Measurements from ENCODE around the gene IFT81.
"Not testable (repeated sequence)": the region's sequence is repeated elsewhere in the genome, so short reads cannot be mapped to it uniquely, and the experiment has no call there.

IFT81 gene

DNA sequence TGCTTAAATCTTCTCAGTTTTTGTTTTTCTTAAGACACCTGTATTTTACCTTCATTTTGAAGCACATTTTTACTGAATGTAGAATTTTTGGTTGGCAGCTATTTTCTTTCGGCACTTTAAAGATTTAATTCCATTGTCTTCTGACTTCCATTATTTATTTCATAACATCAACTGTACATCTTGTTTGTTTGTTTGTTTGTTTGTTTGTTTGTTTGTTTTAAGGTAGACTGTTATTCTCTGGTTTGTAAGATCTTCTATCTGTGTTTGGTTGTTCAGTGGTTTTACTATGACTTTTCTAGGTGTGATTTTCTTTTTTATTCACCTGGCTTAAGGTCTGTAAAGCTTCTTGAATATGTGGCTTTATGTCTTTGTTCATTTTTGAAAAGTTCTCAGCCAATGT, 61.9 kb downstream of the IFT81 start:
- peaks cover 6 to 29% of the 10 kb centered on the region in 2 donors for H3K36me3 ChIP-seq (ENCODE audit: control insufficient read depth in 1 of 2, insufficient read depth in 2 of 2, low read length in 2 of 2)
- H3K27ac ChIP-seq (ENCODE audit: low read length), result no peak overlapping the region
- no peaks in the 10 kb centered on the region for H3K4me1 ChIP-seq (ENCODE audit: control insufficient read depth in 1 of 2, insufficient read depth in 2 of 2, low read length in 2 of 2)
- no peak overlapping the region for H3K4me3 ChIP-seq (ENCODE audit: low read depth in 1 of 2, low read length in 2 of 2)
- peaks cover 0 to 4% of the 10 kb centered on the region in 2 donors for H3K9me3 ChIP-seq (ENCODE audit: control insufficient read depth in 1 of 2, low read length in 2 of 2)
- no peaks in the 10 kb centered on the region for H3K27me3 ChIP-seq (ENCODE audit: low read depth, low read length)

DNA sequence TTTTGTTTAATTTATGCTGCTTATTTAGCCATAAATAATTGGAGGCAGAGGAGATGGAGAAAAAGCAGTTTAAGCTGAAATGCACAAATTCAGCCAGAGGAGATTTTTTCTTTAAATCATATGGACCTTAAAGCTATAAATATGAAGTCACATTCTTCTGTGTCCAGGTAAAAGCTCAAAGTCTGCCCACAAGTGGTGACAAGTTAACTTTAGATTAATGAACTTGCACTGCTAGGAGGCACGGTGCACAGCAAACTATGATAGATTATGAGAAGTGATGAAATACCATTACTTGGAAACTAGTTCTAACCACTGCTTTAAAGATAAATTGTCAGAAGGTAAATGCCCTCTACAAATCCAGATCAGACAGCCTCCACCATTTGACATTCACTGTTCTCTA, 69.0 kb downstream of the IFT81 start:
- Histone ChIP-seq H3K4me1 (ENCODE audit: control insufficient read depth in 1 of 2, insufficient read depth in 2 of 2, low read length in 2 of 2) (no peaks in the 10 kb centered on the region), H3K36me3 (ENCODE audit: control insufficient read depth in 1 of 2, insufficient read depth in 2 of 2, low read length in 2 of 2) (peaks cover 5 to 14% of the 10 kb centered on the region in 2 donors), H3K27me3 (ENCODE audit: low read depth, low read length) (no peaks in the 10 kb centered on the region), H3K27ac (ENCODE audit: low read length) (no peak overlapping the region), H3K4me3 (ENCODE audit: low read depth in 1 of 2, low read length in 2 of 2) (no peak overlapping the region), H3K9me3 (ENCODE audit: control insufficient read depth in 1 of 2, low read length in 2 of 2) (no peaks in the 10 kb centered on the region)

DNA sequence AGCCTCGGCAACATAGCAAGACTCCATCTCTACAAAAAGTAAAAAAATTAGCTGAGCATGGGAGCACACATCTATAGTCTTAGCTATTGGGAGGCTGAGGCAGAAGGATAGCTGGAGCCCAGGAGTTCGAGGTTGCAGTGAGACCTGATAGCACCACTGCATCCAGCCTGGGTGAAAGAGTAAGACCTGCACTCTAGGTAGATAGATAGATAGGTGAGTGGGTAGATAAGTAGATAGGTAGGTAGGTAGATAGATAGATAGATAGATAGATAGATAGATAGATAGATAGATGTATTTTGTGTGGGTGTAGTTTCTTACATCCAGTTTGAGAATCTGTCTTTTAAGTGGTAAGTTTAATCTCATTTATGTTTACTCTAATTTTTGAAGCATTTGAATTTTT, 72.8 kb downstream of the IFT81 start:
- Histone ChIP-seq H3K36me3 (ENCODE audit: control insufficient read depth in 1 of 2, insufficient read depth in 2 of 2, low read length in 2 of 2) (peaks cover 8% of the 10 kb centered on the region in 2 donors), H3K27ac (ENCODE audit: low read length) (no peak overlapping the region)

DNA sequence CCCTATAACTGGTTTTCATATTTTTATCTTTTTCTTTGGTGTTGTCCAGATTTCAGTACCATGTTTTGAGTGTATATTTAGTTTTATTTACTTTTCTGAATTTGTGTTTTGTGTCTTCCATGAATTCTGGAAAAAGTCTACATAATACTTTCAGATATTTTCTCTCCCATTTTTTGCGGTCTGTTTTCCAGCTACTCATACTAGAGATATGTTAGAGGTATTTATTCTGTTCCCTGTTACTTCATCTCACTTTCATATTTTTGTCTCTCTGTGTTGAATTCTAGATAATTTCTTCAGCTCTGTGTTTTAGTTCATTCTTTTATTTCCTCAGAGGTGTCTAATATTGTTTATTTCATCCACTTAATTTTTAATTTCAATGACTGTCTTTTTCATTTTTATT, 74.2 kb downstream of the IFT81 start:
- Histone ChIP-seq H3K27ac (ENCODE audit: low read length) (no peak overlapping the region), H3K4me3 (ENCODE audit: low read depth in 1 of 2, low read length in 2 of 2) (no peak overlapping the region), H3K4me1 (ENCODE audit: control insufficient read depth in 1 of 2, insufficient read depth in 2 of 2, low read length in 2 of 2) (no peaks in the 10 kb centered on the region), H3K9me3 (ENCODE audit: control insufficient read depth in 1 of 2, low read length in 2 of 2) (no peaks in the 10 kb centered on the region), H3K27me3 (ENCODE audit: low read depth, low read length) (no peaks in the 10 kb centered on the region), H3K36me3 (ENCODE audit: control insufficient read depth in 1 of 2, insufficient read depth in 2 of 2, low read length in 2 of 2) (peaks cover 5 to 10% of the 10 kb centered on the region in 2 donors)

More for the DNA sequence above, 72.8 kb downstream of the IFT81 start:
- no peak overlapping the region for H3K4me3 ChIP-seq (ENCODE audit: low read depth in 1 of 2, low read length in 2 of 2)
- no peaks in the 10 kb centered on the region for H3K4me1 ChIP-seq (ENCODE audit: control insufficient read depth in 1 of 2, insufficient read depth in 2 of 2, low read length in 2 of 2)
- no peaks in the 10 kb centered on the region for H3K9me3 ChIP-seq (ENCODE audit: control insufficient read depth in 1 of 2, low read length in 2 of 2)
- no peaks in the 10 kb centered on the region for H3K27me3 ChIP-seq (ENCODE audit: low read depth, low read length)

DNA sequence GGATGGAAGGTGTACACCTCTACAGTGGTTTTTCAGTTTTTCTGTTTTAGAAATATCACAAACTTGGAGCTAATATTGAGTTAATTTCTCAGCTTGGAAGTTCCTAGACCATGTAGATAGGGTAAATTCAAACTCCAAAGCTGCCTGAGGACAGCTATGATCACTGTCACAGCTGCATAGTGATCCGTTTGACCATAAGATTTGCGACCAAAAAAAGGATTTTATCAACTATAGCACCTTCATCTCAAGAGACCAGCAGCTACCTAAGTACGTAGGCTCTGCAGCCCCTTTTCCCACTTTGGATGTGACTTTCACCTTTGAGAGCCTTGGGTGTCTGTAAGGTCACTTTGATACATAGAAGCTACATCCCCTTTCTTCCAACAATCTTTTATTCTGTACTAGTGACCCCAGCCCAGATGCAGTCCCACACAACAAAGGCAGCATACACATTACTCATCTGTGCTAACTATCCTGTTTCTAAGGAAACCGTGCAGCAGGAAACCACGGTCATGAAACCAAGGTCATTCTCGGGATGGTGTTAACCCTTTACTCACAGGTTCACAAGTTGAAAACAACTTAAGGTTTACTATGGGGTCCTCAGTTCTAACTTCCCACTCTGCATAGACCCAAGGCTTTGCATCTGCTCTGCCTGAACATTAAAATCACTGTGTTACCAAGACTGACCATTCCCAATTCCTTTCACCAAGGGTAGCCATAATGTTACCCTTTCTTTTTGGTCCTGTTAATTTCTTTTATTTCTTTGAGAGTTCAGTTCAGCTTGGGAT, 75.4 kb downstream of the IFT81 start:
- no peak overlapping the region for H3K4me3 ChIP-seq (ENCODE audit: low read depth in 1 of 2, low read length in 2 of 2)
- H3K9me3 ChIP-seq (ENCODE audit: control insufficient read depth in 1 of 2, low read length in 2 of 2), result no peaks in the 10 kb centered on the region
- no peak overlapping the region for H3K27ac ChIP-seq (ENCODE audit: low read length)
- no peaks in the 10 kb centered on the region for H3K4me1 ChIP-seq (ENCODE audit: control insufficient read depth in 1 of 2, insufficient read depth in 2 of 2, low read length in 2 of 2)
- peaks cover 15 to 22% of the 10 kb centered on the region in 2 donors for H3K36me3 ChIP-seq (ENCODE audit: control insufficient read depth in 1 of 2, insufficient read depth in 2 of 2, low read length in 2 of 2)
- H3K27me3 ChIP-seq (ENCODE audit: low read depth, low read length), result no peaks in the 10 kb centered on the region

DNA sequence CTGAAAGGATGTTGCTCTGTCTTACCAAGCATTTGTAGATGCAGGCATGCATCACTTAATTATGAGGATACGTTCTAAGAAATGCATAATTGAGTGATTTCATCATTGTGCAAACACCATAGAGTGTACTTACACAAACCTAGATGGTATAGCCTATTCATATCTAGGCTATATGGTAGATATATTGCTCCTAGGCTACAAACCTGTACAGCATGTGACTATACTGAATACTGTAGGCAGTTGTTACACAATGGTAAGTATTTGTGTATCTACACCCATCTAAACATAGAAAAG, 75.9 kb downstream of the IFT81 start:
- H3K27me3 ChIP-seq (ENCODE audit: low read depth, low read length), result no peaks in the 10 kb centered on the region
- H3K9me3 ChIP-seq (ENCODE audit: control insufficient read depth in 1 of 2, low read length in 2 of 2), result no peaks in the 10 kb centered on the region
- H3K36me3 ChIP-seq (ENCODE audit: control insufficient read depth in 1 of 2, insufficient read depth in 2 of 2, low read length in 2 of 2), result peaks cover 18 to 27% of the 10 kb centered on the region in 2 donors
- no peak overlapping the region for H3K27ac ChIP-seq (ENCODE audit: low read length)
- H3K4me1 ChIP-seq (ENCODE audit: control insufficient read depth in 1 of 2, insufficient read depth in 2 of 2, low read length in 2 of 2), result no peaks in the 10 kb centered on the region
- H3K4me3 ChIP-seq (ENCODE audit: low read depth in 1 of 2, low read length in 2 of 2), result no peak overlapping the region

DNA sequence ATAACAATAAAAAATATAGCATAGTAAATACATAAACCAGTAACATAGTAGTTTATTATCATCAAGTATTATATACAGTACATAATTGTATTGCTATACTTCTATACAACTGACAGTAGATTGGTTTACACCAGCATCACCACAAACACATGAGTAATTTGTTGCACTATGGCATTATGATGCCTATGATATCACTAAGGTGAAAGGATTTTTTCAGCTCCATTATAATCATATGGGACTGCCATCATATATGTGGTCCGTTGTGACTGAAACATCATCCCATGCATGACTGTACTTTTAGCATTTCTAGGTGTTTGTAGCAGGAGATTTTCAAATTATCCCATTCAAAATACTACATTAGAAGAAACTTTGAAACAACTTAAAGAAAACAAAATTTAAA, 77.8 kb downstream of the IFT81 start:
- Histone ChIP-seq H3K4me3 (ENCODE audit: low read depth in 1 of 2, low read length in 2 of 2) (no peak overlapping the region), H3K27me3 (ENCODE audit: low read depth, low read length) (no peaks in the 10 kb centered on the region), H3K9me3 (ENCODE audit: control insufficient read depth in 1 of 2, low read length in 2 of 2) (no peaks in the 10 kb centered on the region), H3K4me1 (ENCODE audit: control insufficient read depth in 1 of 2, insufficient read depth in 2 of 2, low read length in 2 of 2) (no peaks in the 10 kb centered on the region), H3K27ac (ENCODE audit: low read length) (no peak overlapping the region), H3K36me3 (ENCODE audit: control insufficient read depth in 1 of 2, insufficient read depth in 2 of 2, low read length in 2 of 2) (peaks cover 18 to 27% of the 10 kb centered on the region in 2 donors)

DNA sequence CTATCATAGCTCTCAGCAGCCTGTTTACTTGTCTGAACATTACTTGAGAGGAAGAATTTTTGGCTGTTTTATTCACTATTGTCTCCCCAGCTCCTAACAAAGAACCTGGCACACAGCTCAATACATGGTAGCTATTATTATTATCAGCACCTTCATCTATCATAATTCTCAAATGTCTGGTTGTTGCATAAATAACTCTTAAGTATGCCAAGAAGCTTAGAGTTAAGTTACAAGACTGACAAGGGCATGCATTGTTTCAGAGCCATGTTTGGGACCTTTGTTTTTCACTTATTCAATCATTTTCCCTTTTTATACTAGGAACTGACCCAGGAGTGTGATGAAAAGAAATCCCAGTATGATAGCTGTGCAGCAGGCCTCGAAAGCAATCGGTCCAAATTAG, 79.4 kb downstream of the IFT81 start:
- peaks cover 18 to 27% of the 10 kb centered on the region in 2 donors for H3K36me3 ChIP-seq (ENCODE audit: control insufficient read depth in 1 of 2, insufficient read depth in 2 of 2, low read length in 2 of 2)
- no peaks in the 10 kb centered on the region for H3K27me3 ChIP-seq (ENCODE audit: low read depth, low read length)
- H3K9me3 ChIP-seq (ENCODE audit: control insufficient read depth in 1 of 2, low read length in 2 of 2), result no peaks in the 10 kb centered on the region
- no peak overlapping the region for H3K4me3 ChIP-seq (ENCODE audit: low read depth in 1 of 2, low read length in 2 of 2)
- H3K27ac ChIP-seq (ENCODE audit: low read length), result no peak overlapping the region
- no peaks in the 10 kb centered on the region for H3K4me1 ChIP-seq (ENCODE audit: control insufficient read depth in 1 of 2, insufficient read depth in 2 of 2, low read length in 2 of 2)

DNA sequence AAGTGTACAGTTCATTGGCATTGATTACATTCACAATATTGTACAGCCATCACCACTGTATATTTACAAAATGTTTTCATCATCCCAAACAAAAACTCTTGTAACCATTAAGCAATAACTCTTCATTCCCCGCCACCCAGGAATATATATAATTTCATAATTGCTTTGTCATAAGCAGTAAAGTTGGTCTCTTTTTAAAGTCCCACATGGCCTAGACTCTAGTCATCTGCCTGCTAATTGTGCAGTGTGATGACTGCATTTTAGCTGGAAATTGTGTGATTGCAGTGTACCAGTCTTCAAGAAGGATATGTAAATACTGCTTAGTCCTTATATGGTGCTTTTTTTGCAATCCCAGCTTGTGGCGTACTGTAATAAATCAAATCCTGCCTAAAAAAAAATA, 81.8 kb downstream of the IFT81 start:
- no peak overlapping the region for H3K27ac ChIP-seq (ENCODE audit: low read length)
- H3K27me3 ChIP-seq (ENCODE audit: low read depth, low read length), result no peaks in the 10 kb centered on the region
- no peak overlapping the region for H3K4me3 ChIP-seq (ENCODE audit: low read depth in 1 of 2, low read length in 2 of 2)
- no peaks in the 10 kb centered on the region for H3K4me1 ChIP-seq (ENCODE audit: control insufficient read depth in 1 of 2, insufficient read depth in 2 of 2, low read length in 2 of 2)
- peaks cover 14 to 33% of the 10 kb centered on the region in 2 donors for H3K36me3 ChIP-seq (ENCODE audit: control insufficient read depth in 1 of 2, insufficient read depth in 2 of 2, low read length in 2 of 2)
- no peaks in the 10 kb centered on the region for H3K9me3 ChIP-seq (ENCODE audit: control insufficient read depth in 1 of 2, low read length in 2 of 2)

DNA sequence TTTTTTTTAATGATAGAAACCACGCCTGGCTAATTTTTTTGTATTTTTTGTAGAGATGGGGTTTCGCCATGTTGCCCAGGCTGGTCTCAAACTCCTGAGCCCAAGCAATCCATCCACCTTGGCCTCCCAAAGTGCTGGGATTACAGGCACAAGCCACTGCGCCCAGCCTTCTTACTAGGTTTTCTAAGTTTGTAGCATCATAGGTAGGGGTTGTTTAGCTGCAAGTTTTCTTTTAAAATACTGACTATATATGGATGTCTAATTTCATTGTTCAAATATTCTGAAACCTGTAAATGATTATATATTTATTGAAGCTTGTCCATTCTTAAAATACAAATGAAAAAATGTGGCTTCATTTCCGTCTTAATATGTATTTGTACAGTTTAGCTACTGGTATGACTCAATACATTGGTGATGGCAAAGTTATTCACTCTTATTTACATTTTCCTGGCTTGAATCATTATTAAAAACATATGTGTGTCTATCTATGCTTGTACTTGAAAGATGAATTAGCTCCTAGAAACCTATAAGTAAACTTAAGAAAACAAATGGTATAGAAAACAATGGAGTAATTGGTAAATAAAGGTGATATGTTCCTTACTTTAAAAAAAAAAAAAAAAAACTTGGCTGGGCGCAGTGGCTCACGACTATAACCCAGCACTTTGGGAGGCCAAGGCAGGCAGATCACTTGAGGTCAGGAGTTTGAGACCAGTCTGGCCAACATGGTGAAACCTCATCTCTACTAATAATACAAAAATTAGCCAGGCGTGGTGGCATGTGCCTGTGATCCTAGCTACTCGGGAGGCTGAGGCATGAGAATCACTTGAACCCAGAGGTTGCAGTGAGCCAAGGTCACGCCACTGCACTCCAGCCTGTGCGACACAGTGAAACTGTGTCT, 87.7 kb downstream of the IFT81 start:
- H3K4me1 ChIP-seq (ENCODE audit: control insufficient read depth in 1 of 2, insufficient read depth in 2 of 2, low read length in 2 of 2); H3K9me3 ChIP-seq (ENCODE audit: control insufficient read depth in 1 of 2, low read length in 2 of 2); H3K27me3 ChIP-seq (ENCODE audit: low read depth, low read length); H3K27ac ChIP-seq (ENCODE audit: low read length); H3K4me3 ChIP-seq (ENCODE audit: low read depth in 1 of 2, low read length in 2 of 2): not testable (repeated sequence)
- H3K36me3 ChIP-seq (ENCODE audit: control insufficient read depth in 1 of 2, insufficient read depth in 2 of 2, low read length in 2 of 2), result peaks cover 0 to 15% of the 10 kb centered on the region in 2 donors

DNA sequence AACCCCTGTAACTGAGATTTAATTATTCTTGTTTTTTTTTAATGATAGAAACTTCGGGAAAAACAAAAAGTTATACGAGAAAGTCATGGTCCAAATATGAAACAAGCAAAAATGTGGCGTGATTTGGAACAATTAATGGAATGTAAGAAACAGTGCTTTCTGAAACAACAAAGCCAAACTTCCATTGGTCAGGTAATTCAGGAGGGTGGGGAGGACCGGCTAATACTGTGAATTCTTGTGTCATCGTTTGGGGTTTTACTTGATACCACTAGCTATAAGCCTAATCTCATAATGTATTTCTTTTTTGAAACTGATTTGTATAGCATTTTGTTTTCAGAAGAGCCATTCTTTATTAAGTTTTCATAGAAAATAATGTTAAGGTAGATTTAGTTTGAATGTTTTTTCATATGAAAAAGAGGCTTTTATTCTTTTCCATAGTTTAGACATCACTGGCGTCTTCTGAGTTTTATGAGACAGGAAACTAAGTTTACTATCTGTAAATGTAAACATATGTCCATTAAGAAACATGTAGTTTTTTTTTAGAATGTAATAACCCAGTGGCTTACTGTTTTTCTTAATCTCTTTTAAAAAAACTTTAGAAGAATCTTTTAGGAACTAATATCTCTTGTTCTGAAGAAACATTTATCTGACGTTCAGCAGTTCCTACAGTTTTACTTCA, 94.0 kb downstream of the IFT81 start:
- Histone ChIP-seq H3K9me3 (ENCODE audit: control insufficient read depth in 1 of 2, low read length in 2 of 2) (peaks cover 0 to 5% of the 10 kb centered on the region in 2 donors), H3K27me3 (ENCODE audit: low read depth, low read length) (no peaks in the 10 kb centered on the region), H3K4me1 (ENCODE audit: control insufficient read depth in 1 of 2, insufficient read depth in 2 of 2, low read length in 2 of 2) (peaks cover 0 to 13% of the 10 kb centered on the region in 2 donors), H3K36me3 (ENCODE audit: control insufficient read depth in 1 of 2, insufficient read depth in 2 of 2, low read length in 2 of 2) (peaks cover 0 to 6% of the 10 kb centered on the region in 2 donors), H3K4me3 (ENCODE audit: low read depth in 1 of 2, low read length in 2 of 2) (no peak overlapping the region), H3K27ac (ENCODE audit: low read length) (no peak overlapping the region)

Measured in muscle layer of duodenum (tissue), 2 donors.